Mucosa of descending colon (tissue), 3 donors: Measurements from ENCODE around the gene OR1K1. TPM values are rescaled to one million over a fixed set of nuclear protein-coding genes. Genes with fewer than 3 reads are reported as not detected.
"Not testable (repeated sequence)": the region's sequence is repeated elsewhere in the genome, so short reads cannot be mapped to it uniquely, and the experiment has no call there.

Source experiments
- ATAC-seq: fragments of 200-7000 bp; cut with Tn5 transposase; one replicate; pipeline ENCODE4 v1.9.1; 2020; ENCODE audit warnings: mild to moderate bottlenecking, moderate library complexity
- DNase-seq, 3 donors: peaks; one replicate each; pipeline ENCODE4 v3.0.0-alpha.2; 2020
- H3K36me3 ChIP-seq: fragments of 200-600 bp; one replicate; pipeline ENCODE4 v1.8.0; 2021; ENCODE audit warnings: low read depth, mild to moderate bottlenecking
- H3K4me1 ChIP-seq: fragments of 200-600 bp; one replicate; pipeline ENCODE4 v1.8.0; 2021; ENCODE audit warnings: low read depth, mild to moderate bottlenecking
- H3K4me3 ChIP-seq: fragments of 200-600 bp; one replicate; pipeline ENCODE4 v1.8.0; 2021; ENCODE audit warnings: mild to moderate bottlenecking
- H3K9me3 ChIP-seq: fragments of 200-600 bp; one replicate; pipeline ENCODE4 v1.8.0; 2021; ENCODE audit warnings: mild to moderate bottlenecking
- CTCF ChIP-seq: fragments of 200-600 bp; IDR thresholded peaks from one replicate; pipeline ENCODE4 v1.8.0; 2022; ENCODE audit warnings: antibody characterized with exemption, mild to moderate bottlenecking
- intact Hi-C, 2 donors: fragments of 100-400 bp; cut with DNase I in 1 of 2; cut with micrococcal nuclease in 1 of 2; formaldehyde crosslinking; loops; one replicate each; pipeline versions ENCODE4 v1.11.0 to v1.11.1; 2022; cut with DNase I, micrococcal nuclease
- total RNA-seq, 3 donors: library from RNA; stranded (reverse); fragmentation: NEBNext Ultra II Directional in 2 of 3; extraction: Animal tissue kit (Norgen Biotek cat#: 25700) in 2 of 3; gene quantifications; one replicate each; pipeline versions ENCODE4 v1.2.1 to v1.2.4, GENCODE V29; 2021 to 2023
- donor health status: DM: no; HTN: no; CAD: no; lungs with moderate emphysema.
- donor health status: DM: no; HTN: no; CAD: no.
- donor health status: DM: no; HTN: yes; CAD: no.

OR1K1 gene
- total RNA-seq, 3 donors from 2014 or later = not detected

DNA sequence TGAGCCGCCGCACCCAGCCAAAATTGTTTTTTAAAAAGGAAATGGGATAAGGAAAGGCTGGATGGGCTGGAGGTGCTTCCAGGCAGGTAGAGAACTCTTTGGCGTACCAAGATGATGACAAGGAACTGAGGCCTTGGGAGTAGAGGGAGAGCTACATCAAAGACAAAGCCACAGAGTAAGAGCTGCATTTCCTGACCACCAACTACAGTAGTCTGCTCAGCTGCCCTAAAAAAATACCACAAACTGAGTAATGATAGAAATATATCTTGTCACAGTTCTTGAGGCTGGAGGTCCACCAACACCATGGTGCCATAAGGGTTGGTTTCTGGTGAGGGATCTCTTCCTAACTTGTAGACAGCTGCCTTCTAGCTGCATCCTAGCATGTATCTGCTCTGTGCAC is 8.2 kb downstream of the OR1K1 start:
- Histone ChIP-seq H3K9me3 (no peaks in the 10 kb centered on the region), H3K4me3 (no peak overlapping the region), H3K36me3 (no peaks in the 10 kb centered on the region), H3K4me1 (peaks cover 6% of the 10 kb centered on the region)
- intact Hi-C loops = no loop called here
- TF ChIP-seq CTCF = no peak
- ATAC-seq = no peak
- no peak for DNase-seq

GRCh38 chr9:122809261-122809660 is 9.3 kb downstream of the OR1K1 start:
- H3K4me1 ChIP-seq, H3K9me3 ChIP-seq, H3K36me3 ChIP-seq, DNase-seq, ATAC-seq, H3K4me3 ChIP-seq, intact Hi-C loops: not testable (repeated sequence)

- H3K36me3 ChIP-seq = no peaks in the 10 kb centered on the region
- no peaks in the 10 kb centered on the region for H3K9me3 ChIP-seq
- peak; percentile 63 for TF ChIP-seq CTCF
- peak; percentile 96 for ATAC-seq
- DNase-seq = peak in 2 of 3 donors; percentile 70 to 75
- intact Hi-C loops = loop anchor here (5.0 to 10.0 kb wide), 2 partner anchors 343 to 686 kb away; no protein-coding TSS in a partner anchor
- no peak overlapping the region for H3K4me3 ChIP-seq
- peaks cover 6% of the 10 kb centered on the region for H3K4me1 ChIP-seq
Observed at GRCh38 chr9:122810306-122810946, 10.5 kb downstream of the OR1K1 start.

DNA sequence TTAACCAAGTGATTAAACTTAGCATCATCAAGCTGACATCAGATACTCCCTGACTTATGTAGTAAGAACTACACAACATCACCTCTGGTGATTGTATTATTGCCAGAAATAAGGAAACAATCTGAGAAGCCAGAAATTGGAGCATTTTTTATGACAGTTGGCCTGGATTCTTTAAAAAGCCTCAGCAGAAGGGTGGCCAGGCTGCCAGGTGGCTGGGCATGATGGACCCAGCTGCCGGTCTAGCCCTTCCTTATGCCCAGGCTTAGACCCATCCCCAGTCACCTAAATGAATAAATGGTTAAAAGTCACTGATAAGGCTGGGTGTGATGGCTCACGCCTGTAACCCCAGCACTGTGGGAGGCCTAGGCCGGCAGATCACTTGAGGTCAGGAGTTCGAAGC is 12.8 kb downstream of the OR1K1 start:
- peaks cover 6% of the 10 kb centered on the region for H3K4me1 ChIP-seq
- no peaks in the 10 kb centered on the region for H3K9me3 ChIP-seq
- H3K4me3 ChIP-seq = no peak overlapping the region
- TF ChIP-seq CTCF = no peak
- DNase-seq (no peak), ATAC-seq (no peak)
- intact Hi-C loops = loop anchor here (5.0 to 10.0 kb wide), 2 partner anchors 345 to 688 kb away; no protein-coding TSS in a partner anchor
- no peaks in the 10 kb centered on the region for H3K36me3 ChIP-seq

DNA sequence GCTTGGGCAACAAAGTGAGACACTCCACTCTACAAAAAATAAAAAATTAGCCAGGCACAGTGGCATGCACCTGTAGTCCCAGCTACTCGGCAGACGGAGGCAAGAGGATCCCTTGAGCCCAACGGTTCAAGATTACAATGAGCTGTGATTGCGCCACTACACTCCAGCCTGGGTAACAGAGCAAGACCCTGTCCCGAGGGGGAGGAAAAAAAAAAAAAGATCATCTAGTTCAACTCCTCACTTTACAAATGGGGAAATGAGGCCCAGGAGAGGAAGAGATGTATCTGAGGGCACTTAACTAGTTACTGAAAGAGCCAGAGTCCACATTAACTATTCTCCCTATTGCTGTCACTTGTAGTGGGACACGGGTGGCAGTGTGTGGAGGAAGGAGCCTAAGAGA is 14.6 kb downstream of the OR1K1 start:
- intact Hi-C loops = loop anchor here (5.0 to 10.0 kb wide), 2 partner anchors 347 to 690 kb away; no protein-coding TSS in a partner anchor
- peaks cover 10% of the 10 kb centered on the region for H3K4me1 ChIP-seq
- no peak overlapping the region for H3K4me3 ChIP-seq
- ATAC-seq (no peak), DNase-seq (no peak)
- TF ChIP-seq CTCF = no peak
- H3K36me3 ChIP-seq = peaks cover 6% of the 10 kb centered on the region
- no peaks in the 10 kb centered on the region for H3K9me3 ChIP-seq

- peaks cover 6% of the 10 kb centered on the region for H3K36me3 ChIP-seq
- H3K4me3 ChIP-seq = no peak overlapping the region
- DNase-seq (no peak), ATAC-seq (no peak)
- H3K9me3 ChIP-seq = no peaks in the 10 kb centered on the region
- TF ChIP-seq CTCF = no peak
- intact Hi-C loops = loop anchor here in 1 of 2 donors (10.0 kb wide), 1 partner anchor 691 kb away; no protein-coding TSS in a partner anchor
- peaks cover 9% of the 10 kb centered on the region for H3K4me1 ChIP-seq
Observed at GRCh38 chr9:122815544-122815943, 15.6 kb downstream of the OR1K1 start.
